Sigmoid colon (tissue), 7 donors: ENCODE measurements around the gene KCTD20. TPM values are rescaled to one million over a fixed set of nuclear protein-coding genes. Genes with fewer than 3 reads are reported as not detected.

Experiments used
- DNase-seq: peaks from one replicate; pipeline ENCODE4 v3.0.0-alpha.2; 2019
- H3K27ac ChIP-seq, 4 donors: fragments of 200-600 bp; sonication (generic); one replicate each; pipeline ENCODE4 v1.5.1; 2016 to 2019; ENCODE audit warnings: mild to moderate bottlenecking in 1 of 4
- H3K27me3 ChIP-seq, 3 donors: fragments of 200-600 bp; sonication (generic); one replicate each; pipeline ENCODE4 v1.5.1; 2019; ENCODE audit warnings: mild to moderate bottlenecking in 1 of 3
- H3K36me3 ChIP-seq, 4 donors: fragments of 200-600 bp; sonication (generic); one replicate each; pipeline ENCODE4 v1.5.1; 2016 to 2019
- H3K4me1 ChIP-seq, 4 donors: fragments of 200-600 bp; sonication (generic); one replicate each; pipeline ENCODE4 v1.5.1; 2017 to 2019
- H3K4me3 ChIP-seq, 4 donors: fragments of 200-600 bp; sonication (generic); one replicate each; pipeline ENCODE4 v1.5.1; 2017 to 2019; ENCODE audit warnings: mild to moderate bottlenecking in 2 of 4, moderate library complexity in 1 of 4
- H3K9me3 ChIP-seq, 4 donors: fragments of 200-600 bp in 3 of 4; sonication (generic) in 3 of 4; one replicate each; pipeline versions ENCODE4 v1.5.1 to v1.6.1; 2013 to 2019
- EP300 ChIP-seq, 4 donors: sonication (generic); formaldehyde crosslinking; IDR thresholded peaks; one replicate each; pipeline ENCODE4 v1.6.1; 2017; ENCODE audit warnings: antibody characterized with exemption in 4 of 4
- POLR2A ChIP-seq, 2 donors: fragments of 450-650 bp; IDR thresholded peaks; one replicate each; pipeline ENCODE4 v1.6.1; 2016; ENCODE audit warnings: antibody characterized with exemption in 2 of 2, mild to moderate bottlenecking in 2 of 2, moderate library complexity in 2 of 2
- POLR2AphosphoS5 ChIP-seq, 4 donors: sonication (generic); formaldehyde crosslinking; IDR thresholded peaks; one replicate each; pipeline ENCODE4 v1.6.1; 2017; ENCODE audit warnings: antibody characterized with exemption in 4 of 4
- WGBS, 2 donors: extraction: QIAGEN DNeasy Blood & Tissue Kit; methylation state at CpG; one replicate each; pipeline ENCODE4 v1.1.7; 2013; 5-methylcytosine and 5-hydroxymethylcytosine counted together
- intact Hi-C: fragments of 100-400 bp; cut with DNase I; formaldehyde crosslinking; loops from one replicate; pipeline ENCODE4 v1.15.1; 2023
- polyA plus RNA-seq, 3 donors: library from polyadenylated mRNA; stranded (reverse); fragments of 200-250 nt; gene quantifications; one replicate each; pipeline ENCODE4 v1.2.3, GENCODE V29; 2013
- total RNA-seq, 4 donors: library from RNA; depleted of rRNA; stranded (reverse); fragments of >200 nt; gene quantifications; one replicate each; pipeline ENCODE4 v1.1.0, GENCODE V29; 2016
- TF ChIP-seq, protein P1 (sequence below), 4 experiments: fragments of 450-650 bp in 3 of 4; fragments of 200-600 bp in 1 of 4; IDR thresholded peaks; one replicate each; pipeline ENCODE4 v1.5.1; 2016 to 2019; ENCODE audit warnings: antibody characterized with exemption in 4 of 4, mild to moderate bottlenecking in 3 of 4, moderate library complexity in 2 of 4
- donor health status: healthy with polysubstance abuse.
- donor health status: Bipolar disorder and iron deficiency.
- donor health status: healthy.

The KCTD20 gene
- total and polyA plus RNA-seq, 7 donors, result 12.0 to 71.3 (median 48.5) TPM

DNA sequence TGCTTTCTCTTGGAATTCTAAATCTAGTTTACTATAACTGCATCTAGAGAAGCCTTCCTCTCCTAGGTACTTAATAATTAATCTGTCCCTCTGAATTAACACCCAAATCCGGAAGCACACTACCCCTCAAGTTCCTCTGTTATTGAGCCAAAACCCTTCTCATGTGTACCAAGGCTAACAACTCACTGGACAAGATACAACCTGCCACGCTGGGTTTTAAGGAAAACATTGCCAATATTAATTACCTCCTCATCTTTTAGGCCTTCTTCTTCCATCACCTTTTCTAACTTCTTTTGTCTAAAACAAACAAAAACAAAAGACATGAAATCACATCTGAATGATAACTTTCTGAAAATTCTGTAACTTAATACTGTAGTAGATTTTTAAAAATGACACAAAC lies 82.5 kb downstream of the KCTD20 start:
- Histone ChIP-seq H3K27ac (no peak overlapping the region), H3K4me1 (peaks cover 0 to 7% (median 0%) of the 10 kb centered on the region in 4 donors), H3K36me3 (peaks cover 5 to 62% (median 21%) of the 10 kb centered on the region in 4 donors), H3K9me3 (no peaks in the 10 kb centered on the region), H3K4me3 (no peak overlapping the region), H3K27me3 (no peaks in the 10 kb centered on the region)
- no peak for DNase-seq
- intact Hi-C loops, result no loop called here
- no peak for TF ChIP-seq POLR2A (IDR thresholded peaks at IDR 0.05)
- TF ChIP-seq, protein P1, sequence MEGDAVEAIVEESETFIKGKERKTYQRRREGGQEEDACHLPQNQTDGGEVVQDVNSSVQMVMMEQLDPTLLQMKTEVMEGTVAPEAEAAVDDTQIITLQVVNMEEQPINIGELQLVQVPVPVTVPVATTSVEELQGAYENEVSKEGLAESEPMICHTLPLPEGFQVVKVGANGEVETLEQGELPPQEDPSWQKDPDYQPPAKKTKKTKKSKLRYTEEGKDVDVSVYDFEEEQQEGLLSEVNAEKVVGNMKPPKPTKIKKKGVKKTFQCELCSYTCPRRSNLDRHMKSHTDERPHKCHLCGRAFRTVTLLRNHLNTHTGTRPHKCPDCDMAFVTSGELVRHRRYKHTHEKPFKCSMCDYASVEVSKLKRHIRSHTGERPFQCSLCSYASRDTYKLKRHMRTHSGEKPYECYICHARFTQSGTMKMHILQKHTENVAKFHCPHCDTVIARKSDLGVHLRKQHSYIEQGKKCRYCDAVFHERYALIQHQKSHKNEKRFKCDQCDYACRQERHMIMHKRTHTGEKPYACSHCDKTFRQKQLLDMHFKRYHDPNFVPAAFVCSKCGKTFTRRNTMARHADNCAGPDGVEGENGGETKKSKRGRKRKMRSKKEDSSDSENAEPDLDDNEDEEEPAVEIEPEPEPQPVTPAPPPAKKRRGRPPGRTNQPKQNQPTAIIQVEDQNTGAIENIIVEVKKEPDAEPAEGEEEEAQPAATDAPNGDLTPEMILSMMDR (IDR thresholded peaks at IDR 0.05), result no peak
- TF ChIP-seq EP300 (IDR thresholded peaks at IDR 0.05), result no peak
- TF ChIP-seq POLR2AphosphoS5 (IDR thresholded peaks at IDR 0.05), result no peak
- 92 to 94% methylated on average over 2 of the region's 2 CpGs for WGBS, 2 donors

DNA sequence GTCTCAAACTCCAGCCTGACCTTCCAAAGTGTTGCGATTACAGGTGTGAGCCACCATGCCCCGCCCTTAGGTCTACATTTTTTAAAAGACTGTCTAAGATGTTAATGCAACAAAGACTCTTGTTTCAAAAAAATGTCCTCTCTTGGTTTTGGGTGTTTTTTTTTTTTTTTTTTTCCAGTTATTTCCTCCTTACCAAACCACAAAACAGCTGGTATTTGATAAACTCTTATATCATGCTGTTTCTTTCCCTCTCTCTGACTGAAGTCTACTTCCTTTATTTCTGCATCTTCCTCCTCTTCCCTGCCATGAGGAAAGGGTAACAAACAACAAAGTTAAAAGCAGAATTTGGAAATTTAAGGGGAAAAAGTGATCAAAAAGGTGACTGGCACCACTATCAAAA lies 83.3 kb downstream of the KCTD20 start:
- 60 to 66% methylated on average over 2 of the region's 2 CpGs for WGBS, 2 donors
- intact Hi-C loops, result no loop called here

DNA sequence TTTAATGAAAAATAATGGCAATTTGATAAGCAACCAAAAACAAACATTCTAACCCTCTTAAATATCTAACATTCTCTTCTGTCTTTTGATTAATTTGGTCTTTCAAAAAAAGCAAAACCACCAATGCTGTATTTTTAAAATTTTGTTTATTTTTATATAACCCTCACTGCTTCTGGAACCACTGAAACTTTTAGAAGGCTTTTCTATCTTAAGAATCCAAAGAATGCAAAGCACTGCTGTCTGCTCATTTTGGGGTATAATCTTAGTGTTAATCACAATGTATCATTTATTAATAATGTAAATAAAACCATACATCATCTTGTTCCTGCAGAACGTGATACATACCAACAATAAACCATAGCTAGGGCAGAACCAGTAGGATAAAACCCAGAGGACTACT lies 90.5 kb downstream of the KCTD20 start:
- H3K27me3 ChIP-seq, result no peaks in the 10 kb centered on the region
- no peak overlapping the region for H3K4me3 ChIP-seq
- DNase-seq, result no peak
- intact Hi-C loops, result no loop called here
- H3K36me3 ChIP-seq, result peaks cover 0 to 52% (median 6%) of the 10 kb centered on the region in 4 donors
- peaks cover 0 to 14% (median 7%) of the 10 kb centered on the region in 4 donors for H3K4me1 ChIP-seq
- no peaks in the 10 kb centered on the region for H3K9me3 ChIP-seq
- WGBS, 2 donors, result 61 to 68% methylated on average over 1 of the region's 1 CpG
- H3K27ac ChIP-seq, result no peak overlapping the region
- no peak for TF ChIP-seq EP300 (IDR thresholded peaks at IDR 0.05)
- TF ChIP-seq POLR2A (IDR thresholded peaks at IDR 0.05), result no peak
- TF ChIP-seq POLR2AphosphoS5 (IDR thresholded peaks at IDR 0.05), result no peak
- TF ChIP-seq, protein P1 (IDR thresholded peaks at IDR 0.05), result no peak

More for the DNA sequence above, 83.3 kb downstream of the KCTD20 start:
- Histone ChIP-seq H3K27ac (no peak overlapping the region), H3K4me1 (peaks cover 0 to 7% (median 0%) of the 10 kb centered on the region in 4 donors), H3K4me3 (no peak overlapping the region), H3K9me3 (no peaks in the 10 kb centered on the region), H3K27me3 (no peaks in the 10 kb centered on the region), H3K36me3 (peaks cover 5 to 56% (median 19%) of the 10 kb centered on the region in 4 donors)
- TF ChIP-seq POLR2A (IDR thresholded peaks at IDR 0.05) (no peak), POLR2AphosphoS5 (IDR thresholded peaks at IDR 0.05) (no peak), EP300 (IDR thresholded peaks at IDR 0.05) (no peak)
- TF ChIP-seq, protein P1 (IDR thresholded peaks at IDR 0.05), result no peak
- DNase-seq, result no peak

DNA sequence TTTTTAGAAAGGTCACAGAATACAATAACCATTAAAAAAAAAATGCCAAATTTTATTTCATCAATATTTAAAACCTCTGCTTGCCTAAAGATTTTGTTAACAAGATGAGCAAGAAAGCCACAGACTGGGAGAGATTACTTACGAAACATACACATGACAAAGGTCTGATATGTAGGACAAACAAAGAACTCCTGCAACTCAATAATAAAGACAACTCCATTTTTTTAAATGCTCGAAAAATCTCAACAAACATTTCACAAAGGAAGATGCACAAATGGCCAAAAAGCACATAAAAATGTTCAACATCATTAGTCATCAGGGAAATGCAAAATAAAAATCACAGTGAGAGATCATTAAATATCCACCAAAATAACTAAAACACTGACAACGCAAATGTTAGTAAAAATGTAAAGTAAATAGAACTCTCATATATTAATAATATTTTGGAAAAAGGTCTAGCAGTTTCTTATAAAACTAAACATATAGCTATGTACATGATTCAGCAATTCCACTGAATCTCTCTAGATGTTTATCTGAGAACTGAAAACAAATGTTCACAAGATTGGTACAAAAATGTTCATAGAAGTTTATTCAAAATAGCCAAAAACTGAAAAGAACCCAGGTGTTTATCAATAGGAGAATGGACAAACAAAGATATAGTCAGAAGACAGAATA lies 94.2 kb downstream of the KCTD20 start:
- Histone ChIP-seq H3K4me3 (no peak overlapping the region), H3K9me3 (no peaks in the 10 kb centered on the region), H3K27ac (no peak overlapping the region), H3K36me3 (peaks cover 0 to 73% (median 6%) of the 10 kb centered on the region in 4 donors), H3K4me1 (peaks cover 0 to 25% (median 14%) of the 10 kb centered on the region in 4 donors), H3K27me3 (no peaks in the 10 kb centered on the region)
- DNase-seq, result no peak
- TF ChIP-seq EP300 (IDR thresholded peaks at IDR 0.05) (no peak), POLR2A (IDR thresholded peaks at IDR 0.05) (no peak), POLR2AphosphoS5 (IDR thresholded peaks at IDR 0.05) (no peak)
- TF ChIP-seq, protein P1 (IDR thresholded peaks at IDR 0.05), result no peak
- intact Hi-C loops, result no loop called here
- 86 to 88% methylated on average over 3 of the region's 3 CpGs for WGBS, 2 donors
